Coronary artery (tissue), 2 donors: ENCODE measurements around the gene EDIL3.
"Not testable (repeated sequence)": the region's sequence is repeated elsewhere in the genome, so short reads cannot be mapped to it uniquely, and the experiment has no call there.

Source experiments
- DNase-seq: peaks from one replicate; pipeline ENCODE4 v3.0.0-alpha.2; 2017; ENCODE audit warnings: low spot score
- H3K27ac ChIP-seq, 2 donors: fragments of 200-600 bp; sonication (generic); one replicate each; pipeline ENCODE4 v1.5.1; 2016 to 2019
- H3K4me3 ChIP-seq: fragments of 200-600 bp; sonication (generic); 2 replicates; pipeline ENCODE4 v1.5.1; 2016; ENCODE audit warnings: mild to moderate bottlenecking, moderate library complexity
- CTCF ChIP-seq: fragments of 200-600 bp; sonication (generic); IDR thresholded peaks from one replicate; pipeline ENCODE4 v1.5.1; 2019; ENCODE audit warnings: antibody characterized with exemption

EDIL3 gene

GRCh38 chr5:84057211-84057610 is 327.5 kb downstream of the EDIL3 start:
- no peak for TF ChIP-seq CTCF
- DNase-seq: no peak
- Histone ChIP-seq H3K4me3 (no peak overlapping the region), H3K27ac (no peak overlapping the region)

GRCh38 chr5:84045964-84046363 is 338.7 kb downstream of the EDIL3 start:
- DNase-seq: no peak
- no peak for TF ChIP-seq CTCF
- Histone ChIP-seq H3K27ac (no peak overlapping the region), H3K4me3 (no peak overlapping the region)

- no peak overlapping the region for H3K27ac ChIP-seq
- no peak for DNase-seq
- TF ChIP-seq CTCF: no peak
- H3K4me3 ChIP-seq: no peak overlapping the region
Observed at GRCh38 chr5:84036842-84037241, 347.8 kb downstream of the EDIL3 start.

- DNase-seq: no peak
Observed at GRCh38 chr5:84032324-84032723, 352.4 kb downstream of the EDIL3 start.

GRCh38 chr5:84028093-84028492 is 356.6 kb downstream of the EDIL3 start:
- Histone ChIP-seq H3K27ac (no peak overlapping the region), H3K4me3 (no peak overlapping the region)
- DNase-seq: no peak
- TF ChIP-seq CTCF: no peak

More at GRCh38 chr5:84032324-84032723, 352.4 kb downstream of the EDIL3 start:
- no peak overlapping the region for H3K27ac ChIP-seq
- no peak overlapping the region for H3K4me3 ChIP-seq
- no peak for TF ChIP-seq CTCF

GRCh38 chr5:84018521-84018920 is 366.2 kb downstream of the EDIL3 start:
- DNase-seq, H3K4me3 ChIP-seq, H3K27ac ChIP-seq: not testable (repeated sequence)

GRCh38 chr5:84017523-84018172 is 367.0 kb downstream of the EDIL3 start:
- DNase-seq: no peak
- H3K4me3 ChIP-seq: no peak overlapping the region
- no peak overlapping the region for H3K27ac ChIP-seq
- no peak for TF ChIP-seq CTCF
